Omental fat pad (tissue), 4 donors: ENCODE measurements around the gene CD9. TPM values are rescaled to one million over a fixed set of nuclear protein-coding genes. Genes with fewer than 3 reads are reported as not detected.

Experiments used
- ATAC-seq: fragments of 150-250 bp; one replicate; pipeline ENCODE4 v1.9.1; 2016; ENCODE audit warnings: mild to moderate bottlenecking, moderate library complexity; ENCODE audit not compliant: low FRiP score
- DNase-seq: peaks from one replicate; pipeline ENCODE4 v3.0.0-alpha.2; 2019; ENCODE audit warnings: low spot score
- total RNA-seq, 4 donors: library from RNA; depleted of rRNA; stranded (reverse); fragments of >200 nt; gene quantifications; one replicate each; pipeline ENCODE4 v1.1.0, GENCODE V29; 2016
- TF ChIP-seq, protein P1 (sequence below), 3 donors: fragments of 450-650 bp; IDR thresholded peaks; one replicate each; pipeline ENCODE4 v1.5.1; 2016 to 2017; ENCODE audit warnings: antibody characterized with exemption in 3 of 3, mild to moderate bottlenecking in 3 of 3, moderate library complexity in 2 of 3

CD9 gene
- total RNA-seq, 4 donors from 2014 or later = 68.3 to 181 (median 119) TPM

GRCh38 chr12:6192604-6193380, 7.4 kb upstream of the CD9 start:
- no peak for DNase-seq
- ATAC-seq = no peak
- TF ChIP-seq, protein P1, sequence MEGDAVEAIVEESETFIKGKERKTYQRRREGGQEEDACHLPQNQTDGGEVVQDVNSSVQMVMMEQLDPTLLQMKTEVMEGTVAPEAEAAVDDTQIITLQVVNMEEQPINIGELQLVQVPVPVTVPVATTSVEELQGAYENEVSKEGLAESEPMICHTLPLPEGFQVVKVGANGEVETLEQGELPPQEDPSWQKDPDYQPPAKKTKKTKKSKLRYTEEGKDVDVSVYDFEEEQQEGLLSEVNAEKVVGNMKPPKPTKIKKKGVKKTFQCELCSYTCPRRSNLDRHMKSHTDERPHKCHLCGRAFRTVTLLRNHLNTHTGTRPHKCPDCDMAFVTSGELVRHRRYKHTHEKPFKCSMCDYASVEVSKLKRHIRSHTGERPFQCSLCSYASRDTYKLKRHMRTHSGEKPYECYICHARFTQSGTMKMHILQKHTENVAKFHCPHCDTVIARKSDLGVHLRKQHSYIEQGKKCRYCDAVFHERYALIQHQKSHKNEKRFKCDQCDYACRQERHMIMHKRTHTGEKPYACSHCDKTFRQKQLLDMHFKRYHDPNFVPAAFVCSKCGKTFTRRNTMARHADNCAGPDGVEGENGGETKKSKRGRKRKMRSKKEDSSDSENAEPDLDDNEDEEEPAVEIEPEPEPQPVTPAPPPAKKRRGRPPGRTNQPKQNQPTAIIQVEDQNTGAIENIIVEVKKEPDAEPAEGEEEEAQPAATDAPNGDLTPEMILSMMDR (IDR thresholded peaks at IDR 0.05) = no peak

GRCh38 chr12:6193853-6194815, 6.1 kb upstream of the CD9 start:
- TF ChIP-seq, protein P1 (IDR thresholded peaks at IDR 0.05) = no peak
- ATAC-seq (no peak), DNase-seq (no peak)

- peak; percentile 92 for ATAC-seq
- peak; percentile 94 for DNase-seq
- TF ChIP-seq, protein P1 (IDR thresholded peaks at IDR 0.05) = peak in 1 of 3 donors; percentile 96
Observed at GRCh38 chr12:6195665-6196535, 4.3 kb upstream of the CD9 start.

DNA sequence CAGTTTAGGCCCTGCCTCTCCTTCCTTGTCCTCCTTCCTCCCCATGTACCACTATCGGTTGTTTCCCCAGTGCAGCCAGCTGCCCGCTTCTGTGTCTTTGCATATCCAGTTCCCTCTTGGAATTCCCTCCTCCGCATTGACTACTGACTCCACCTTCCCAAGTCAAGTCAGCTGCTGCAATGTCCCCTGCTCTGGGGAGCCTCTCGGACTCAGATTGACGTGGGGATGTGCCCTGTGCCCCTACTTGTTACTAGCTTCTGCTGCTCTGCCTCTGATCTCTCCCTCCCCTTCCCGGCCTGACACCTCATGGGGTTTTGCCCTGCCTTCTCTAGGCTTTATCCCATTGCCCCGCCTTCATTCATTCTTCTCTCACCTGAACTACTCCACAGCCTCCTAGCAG, 2.1 kb upstream of the CD9 start:
- no peak for DNase-seq
- no peak for ATAC-seq
- TF ChIP-seq, protein P1 (IDR thresholded peaks at IDR 0.05) = no peak

- ATAC-seq (no peak), DNase-seq (no peak)
- TF ChIP-seq, protein P1 (IDR thresholded peaks at IDR 0.05) = no peak
Observed at GRCh38 chr12:6198556-6198955, 1.6 kb upstream of the CD9 start.

DNA sequence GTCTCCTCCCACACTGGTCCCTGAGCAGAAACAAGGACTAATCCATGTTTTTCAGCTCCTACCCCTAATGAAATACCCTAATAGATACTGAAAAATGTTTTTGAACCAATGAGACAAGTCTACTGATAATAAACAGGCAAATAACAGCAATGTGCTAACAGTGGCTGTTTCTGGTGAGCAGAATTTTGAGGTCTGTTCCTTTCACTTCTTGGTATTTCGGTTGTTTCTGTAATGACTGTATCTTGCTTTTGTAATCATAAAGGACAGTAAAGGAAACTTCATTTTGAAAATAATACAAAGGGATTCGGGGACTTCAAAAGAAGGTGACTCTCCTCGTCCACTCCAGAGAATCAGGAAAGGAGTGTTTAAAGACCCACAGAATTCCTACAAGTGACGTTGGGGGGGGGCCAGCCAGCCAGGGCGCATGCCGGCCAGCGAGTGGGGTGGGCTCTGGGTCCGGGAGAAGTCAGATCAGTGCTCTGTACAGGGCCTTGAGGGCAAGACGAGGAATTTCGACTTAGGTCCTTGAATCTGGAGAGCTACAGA, 1.1 kb upstream of the CD9 start:
- TF ChIP-seq, protein P1 (IDR thresholded peaks at IDR 0.05) = no peak
- ATAC-seq (no peak), DNase-seq (no peak)
